PC-3 (cell line): ENCODE measurements around the gene KCNK3.

Experiments used
- EZH2 ChIP-seq: fragments of 300-600 bp; sonication (generic); IDR thresholded peaks from one replicate; pipeline ENCODE4 v1.6.1; 2017; ENCODE audit warnings: antibody characterized with exemption, mild to moderate bottlenecking, low read length; ENCODE audit not compliant: unreplicated experiment
- TF ChIP-seq, protein P1 (sequence below): fragments of 300-600 bp; sonication (generic); conservative IDR thresholded peaks from 2 replicates; pipeline ENCODE4 v1.5.1; 2017; ENCODE audit warnings: antibody characterized with exemption, low read depth, mild to moderate bottlenecking, low read length

GRCh38 chr2:26739514-26739913, 47.0 kb downstream of the KCNK3 start:
- TF ChIP-seq, protein P1, sequence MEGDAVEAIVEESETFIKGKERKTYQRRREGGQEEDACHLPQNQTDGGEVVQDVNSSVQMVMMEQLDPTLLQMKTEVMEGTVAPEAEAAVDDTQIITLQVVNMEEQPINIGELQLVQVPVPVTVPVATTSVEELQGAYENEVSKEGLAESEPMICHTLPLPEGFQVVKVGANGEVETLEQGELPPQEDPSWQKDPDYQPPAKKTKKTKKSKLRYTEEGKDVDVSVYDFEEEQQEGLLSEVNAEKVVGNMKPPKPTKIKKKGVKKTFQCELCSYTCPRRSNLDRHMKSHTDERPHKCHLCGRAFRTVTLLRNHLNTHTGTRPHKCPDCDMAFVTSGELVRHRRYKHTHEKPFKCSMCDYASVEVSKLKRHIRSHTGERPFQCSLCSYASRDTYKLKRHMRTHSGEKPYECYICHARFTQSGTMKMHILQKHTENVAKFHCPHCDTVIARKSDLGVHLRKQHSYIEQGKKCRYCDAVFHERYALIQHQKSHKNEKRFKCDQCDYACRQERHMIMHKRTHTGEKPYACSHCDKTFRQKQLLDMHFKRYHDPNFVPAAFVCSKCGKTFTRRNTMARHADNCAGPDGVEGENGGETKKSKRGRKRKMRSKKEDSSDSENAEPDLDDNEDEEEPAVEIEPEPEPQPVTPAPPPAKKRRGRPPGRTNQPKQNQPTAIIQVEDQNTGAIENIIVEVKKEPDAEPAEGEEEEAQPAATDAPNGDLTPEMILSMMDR: no peak
- no peak for TF ChIP-seq EZH2
